Erythroblast (primary cell): ENCODE data around the gene LRSAM1.

Source experiments
- GATA1 ChIP-seq: IDR thresholded peaks from 2 replicates; pipeline ENCODE4 v1.6.1; 2011; ENCODE audit warnings: low read depth, mild to moderate bottlenecking, control low read depth, low read length, moderate library complexity
- POLR2A ChIP-seq: IDR thresholded peaks from 2 replicates; pipeline ENCODE4 v1.6.1; 2011; ENCODE audit warnings: mild to moderate bottlenecking, low read length

DNA sequence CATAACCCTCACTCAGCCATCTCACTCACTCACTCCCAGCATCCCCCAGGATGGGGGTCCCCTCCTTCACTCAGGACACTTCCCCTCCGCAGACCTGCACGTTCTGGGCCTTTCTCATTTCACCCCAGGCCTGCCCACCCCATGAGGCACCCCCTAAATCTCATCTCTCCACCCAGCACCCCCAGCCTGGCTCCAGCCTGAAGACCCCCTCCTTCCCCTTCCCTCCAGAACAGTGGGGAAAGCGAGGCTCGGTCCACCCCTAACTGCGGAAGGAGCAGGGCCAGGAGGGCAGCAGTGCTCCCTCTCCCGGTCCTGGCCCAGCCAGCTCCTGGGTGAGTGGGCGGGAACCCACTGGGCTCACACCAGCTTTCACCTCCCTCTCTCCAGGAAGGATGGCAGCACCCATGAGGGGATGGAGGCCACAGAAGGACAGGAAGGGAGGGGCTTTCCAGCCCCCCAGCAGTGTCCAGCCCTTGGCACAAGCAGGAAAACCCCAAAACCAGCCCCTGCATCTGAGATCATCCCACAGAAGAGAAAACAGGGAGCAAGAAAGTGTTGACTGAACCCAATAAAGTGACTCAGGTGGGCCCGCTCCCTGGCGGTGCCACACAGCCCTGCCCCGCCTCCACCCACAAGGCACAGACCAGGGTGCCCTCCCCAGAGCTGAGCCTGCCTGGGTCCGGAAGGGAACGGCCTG is 55.0 kb downstream of the LRSAM1 start:
- no peak for TF ChIP-seq POLR2A
- no peak for TF ChIP-seq GATA1
